Transverse colon (tissue), 4 donors: ENCODE measurements around the gene NECTIN1. TPM values are rescaled to one million over a fixed set of nuclear protein-coding genes. Genes with fewer than 3 reads are reported as not detected.

Experiments
- DNase-seq: peaks from one replicate; pipeline ENCODE4 v3.0.0-alpha.2; 2019
- H3K27ac ChIP-seq, 4 donors: fragments of 200-600 bp; sonication (generic); 2 replicates each; pipeline ENCODE4 v1.5.1; 2016 to 2018; ENCODE audit warnings: inconsistent platforms in 4 of 4
- H3K27me3 ChIP-seq: fragments of 200-600 bp; sonication (generic); 2 replicates; pipeline ENCODE4 v1.5.1; 2017; ENCODE audit warnings: inconsistent platforms
- H3K36me3 ChIP-seq, 4 donors: fragments of 200-600 bp; sonication (generic); 2 replicates each; pipeline ENCODE4 v1.5.1; 2017 to 2019; ENCODE audit warnings: inconsistent platforms in 4 of 4
- H3K4me1 ChIP-seq, 4 donors: fragments of 200-600 bp; sonication (generic); 2 replicates each; pipeline ENCODE4 v1.5.1; 2017 to 2020; ENCODE audit warnings: inconsistent platforms in 4 of 4
- H3K4me3 ChIP-seq, 4 donors: fragments of 200-600 bp; sonication (generic); 1 replicate in 1 of 4; 2 replicates in 3 of 4; pipeline versions ENCODE4 v1.5.1 to v1.6.1; 2017 to 2019; ENCODE audit warnings: inconsistent platforms in 4 of 4
- H3K9me3 ChIP-seq, 2 donors: fragments of 200-600 bp; sonication (generic); 2 replicates each; pipeline ENCODE4 v1.5.1; 2017 to 2019; ENCODE audit warnings: inconsistent platforms in 2 of 2
- CTCF ChIP-seq, 5 experiments: fragments of 200-600 bp in 3 of 5; fragments of 450-650 bp in 2 of 5; sonication (generic) in 3 of 5; IDR thresholded peaks; 1 replicate in 2 of 5; 2 replicates in 3 of 5; pipeline ENCODE4 v1.5.1; 2016 to 2017; ENCODE audit warnings: antibody characterized with exemption in 5 of 5, inconsistent platforms in 3 of 5, mild to moderate bottlenecking in 2 of 5, moderate library complexity in 1 of 5
- EP300 ChIP-seq: sonication (generic); formaldehyde crosslinking; IDR thresholded peaks from one replicate; pipeline ENCODE4 v1.6.1; 2017; ENCODE audit warnings: antibody characterized with exemption, low read depth
- POLR2A ChIP-seq: fragments of 450-650 bp; IDR thresholded peaks from one replicate; pipeline ENCODE4 v1.6.1; 2016; ENCODE audit warnings: antibody characterized with exemption, mild to moderate bottlenecking, moderate library complexity
- POLR2AphosphoS5 ChIP-seq, 3 donors: sonication (generic); formaldehyde crosslinking; IDR thresholded peaks; one replicate each; pipeline ENCODE4 v1.6.1; 2016; ENCODE audit warnings: antibody characterized with exemption in 3 of 3
- WGBS, 2 donors: methylation state at CpG; one replicate each; pipeline ENCODE4 v1.1.5; 2018; ENCODE audit warnings: low coverage in 1 of 2; 5-methylcytosine and 5-hydroxymethylcytosine counted together
- in situ Hi-C, 4 donors: fragments of 200-750 bp; cut with MboI; loops; one replicate each; pipeline versions ENCODE4 v1.15.0 to v1.15.1; 2017; ENCODE audit warnings: low sequenced_read_pairs in 3 of 4, low pct_ligation_motif_present in 1 of 4, low pct_unique_long_range_greater_than_20kb in 1 of 4
- intact Hi-C: fragments of 100-400 bp; cut with DNase I; formaldehyde crosslinking; loops from one replicate; pipeline ENCODE4 v1.15.1; 2023; ENCODE audit warnings: low total_unique reads
- total RNA-seq, 4 donors: library from RNA; depleted of rRNA; stranded (reverse); fragments of >200 nt; gene quantifications; one replicate each; pipeline ENCODE4 v1.1.0, GENCODE V29; 2016

The NECTIN1 gene
- total RNA-seq, 4 donors from 2014 or later: 11.0 to 71.2 (median 12.6) TPM

DNA sequence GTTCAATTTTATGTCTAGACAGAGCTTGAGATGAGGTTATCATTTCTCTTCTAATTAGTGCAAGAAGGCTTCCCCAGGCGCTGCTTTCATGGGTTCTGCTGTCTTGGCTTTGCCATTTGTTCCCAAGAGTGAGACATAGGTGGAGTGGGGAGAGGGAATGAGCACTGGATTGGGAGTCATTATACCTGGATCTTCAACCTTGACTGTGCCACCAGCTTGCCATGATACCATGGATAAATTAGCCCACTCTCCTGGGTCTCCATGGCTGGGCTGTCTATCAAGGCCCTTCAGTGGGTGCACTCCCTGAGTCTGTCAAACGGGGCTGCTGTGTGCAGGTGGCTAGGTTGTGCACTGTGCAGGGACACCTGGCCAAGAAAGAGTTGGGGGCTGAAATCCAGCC lies 15.6 kb upstream of the NECTIN1 start:
- H3K27me3 ChIP-seq: peaks cover 22% of the 10 kb centered on the region
- H3K9me3 ChIP-seq: no peaks in the 10 kb centered on the region
- intact Hi-C loops (loop anchor here (10.0 kb wide), 1 partner anchor 260 kb away; no protein-coding TSS in a partner anchor), in situ Hi-C loops (no loop called here)
- WGBS, 2 donors: 78% methylated on average over 2 of the region's 2 CpGs; no CpG with 5 or more reads in 1 of the 2 donors
- peaks cover 6 to 36% (median 34%) of the 10 kb centered on the region in 4 donors for H3K4me1 ChIP-seq
- no peak for DNase-seq
- no peak overlapping the region for H3K27ac ChIP-seq
- no peaks in the 10 kb centered on the region for H3K36me3 ChIP-seq
- no peak overlapping the region for H3K4me3 ChIP-seq
- TF ChIP-seq EP300 (no peak), CTCF (IDR thresholded peaks at IDR 0.05) (no peak), POLR2AphosphoS5 (IDR thresholded peaks at IDR 0.05) (no peak), POLR2A (no peak)

DNA sequence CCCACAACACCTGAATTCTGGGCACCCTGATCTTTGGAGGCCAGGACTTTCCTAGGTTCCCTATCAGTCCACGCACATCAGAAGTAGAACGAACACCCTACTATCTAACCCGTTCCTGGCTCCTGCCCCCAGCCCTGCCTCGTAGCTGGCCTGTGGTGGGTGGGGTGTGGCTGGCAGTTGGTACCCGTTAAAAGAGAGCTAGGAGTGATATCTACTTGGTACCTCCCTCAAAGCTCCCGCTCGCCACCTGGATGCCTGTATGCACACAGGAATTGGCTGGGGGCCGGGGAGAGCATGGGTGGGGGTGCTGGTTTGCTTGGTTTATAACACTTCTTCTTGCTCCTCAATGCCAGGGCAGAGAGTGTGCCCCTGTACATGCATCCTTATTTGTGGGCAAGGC lies 14.0 kb upstream of the NECTIN1 start:
- no peak overlapping the region for H3K4me3 ChIP-seq
- H3K27me3 ChIP-seq: peaks cover 22% of the 10 kb centered on the region
- H3K27ac ChIP-seq: peak overlapping the region in 3 of 4 donors; percentile 11 to 77 (median 17)
- intact Hi-C loops: loop anchor here (10.0 kb wide), 1 partner anchor 258 kb away; no protein-coding TSS in a partner anchor
- H3K36me3 ChIP-seq: no peaks in the 10 kb centered on the region
- peaks cover 6 to 51% (median 45%) of the 10 kb centered on the region in 4 donors for H3K4me1 ChIP-seq
- WGBS, 2 donors: 51% methylated on average over 8 of the region's 8 CpGs; no CpG with 5 or more reads in 1 of the 2 donors
- peak; percentile 52 for DNase-seq
- no peak for TF ChIP-seq POLR2A
- no peak for TF ChIP-seq EP300
- TF ChIP-seq POLR2AphosphoS5 (IDR thresholded peaks at IDR 0.05): no peak
- no peak for TF ChIP-seq CTCF (IDR thresholded peaks at IDR 0.05)
- in situ Hi-C loops: no loop called here
- H3K9me3 ChIP-seq: no peaks in the 10 kb centered on the region

GRCh38 chr11:119742263-119742861 lies 13.4 kb upstream of the NECTIN1 start:
- Histone ChIP-seq H3K4me1 (peaks cover 6 to 58% (median 49%) of the 10 kb centered on the region in 4 donors), H3K27ac (peak overlapping the region; percentile 9 to 77 (median 14)), H3K27me3 (peaks cover 22% of the 10 kb centered on the region), H3K36me3 (no peaks in the 10 kb centered on the region), H3K4me3 (peak overlapping the region in 1 of 4 donors; percentile 10), H3K9me3 (no peaks in the 10 kb centered on the region)
- WGBS, 2 donors: 8% methylated on average over 31 of the region's 38 CpGs; no CpG with 5 or more reads in 1 of the 2 donors
- in situ Hi-C loops: no loop called here
- intact Hi-C loops: loop anchor here (10.0 kb wide), 1 partner anchor 258 kb away; no protein-coding TSS in a partner anchor
- TF ChIP-seq CTCF (IDR thresholded peaks at IDR 0.05) (no peak), POLR2AphosphoS5 (IDR thresholded peaks at IDR 0.05) (no peak), POLR2A (no peak), EP300 (no peak)
- DNase-seq: peak; percentile 36

- H3K4me3 ChIP-seq: peak overlapping the region in 1 of 4 donors; percentile 10
- peak overlapping the region; percentile 11 to 77 (median 50) for H3K27ac ChIP-seq
- in situ Hi-C loops: no loop called here
- no peaks in the 10 kb centered on the region for H3K9me3 ChIP-seq
- peak; percentile 75 for DNase-seq
- H3K27me3 ChIP-seq: peaks cover 22% of the 10 kb centered on the region
- WGBS, 2 donors: 31% methylated on average over 39 of the region's 54 CpGs; no CpG with 5 or more reads in 1 of the 2 donors
- intact Hi-C loops: loop anchor here (10.0 kb wide), 1 partner anchor 257 kb away; no protein-coding TSS in a partner anchor
- peak; percentile 78 to 92 (median 89) for TF ChIP-seq CTCF (IDR thresholded peaks at IDR 0.05)
- TF ChIP-seq POLR2A: no peak
- H3K4me1 ChIP-seq: peaks cover 6 to 62% (median 52%) of the 10 kb centered on the region in 4 donors
- H3K36me3 ChIP-seq: no peaks in the 10 kb centered on the region
These were observed 12.6 kb upstream of the NECTIN1 start for GRCh38 chr11:119741369-119742262.
